Epithelial cell of esophagus (primary cell): ENCODE measurements around the gene TTC39B.

ENCODE experiments used
- DNase-seq: peaks from one replicate; pipeline ENCODE4 v3.0.0; 2010; ENCODE audit warnings: low read depth
- H3K4me3 ChIP-seq: 2 replicates; pipeline ENCODE4 v1.5.1; 2011; ENCODE audit warnings: mild to moderate bottlenecking, low read length, control low read depth
- TF ChIP-seq, protein P1 (sequence below): IDR thresholded peaks from 2 replicates; pipeline ENCODE4 v1.5.1; 2011; ENCODE audit warnings: low read depth, mild to moderate bottlenecking, low read length, control low read depth, inconsistent platforms; ENCODE audit not compliant: insufficient read depth; ENCODE audit errors: missing control alignments

TTC39B gene

DNA sequence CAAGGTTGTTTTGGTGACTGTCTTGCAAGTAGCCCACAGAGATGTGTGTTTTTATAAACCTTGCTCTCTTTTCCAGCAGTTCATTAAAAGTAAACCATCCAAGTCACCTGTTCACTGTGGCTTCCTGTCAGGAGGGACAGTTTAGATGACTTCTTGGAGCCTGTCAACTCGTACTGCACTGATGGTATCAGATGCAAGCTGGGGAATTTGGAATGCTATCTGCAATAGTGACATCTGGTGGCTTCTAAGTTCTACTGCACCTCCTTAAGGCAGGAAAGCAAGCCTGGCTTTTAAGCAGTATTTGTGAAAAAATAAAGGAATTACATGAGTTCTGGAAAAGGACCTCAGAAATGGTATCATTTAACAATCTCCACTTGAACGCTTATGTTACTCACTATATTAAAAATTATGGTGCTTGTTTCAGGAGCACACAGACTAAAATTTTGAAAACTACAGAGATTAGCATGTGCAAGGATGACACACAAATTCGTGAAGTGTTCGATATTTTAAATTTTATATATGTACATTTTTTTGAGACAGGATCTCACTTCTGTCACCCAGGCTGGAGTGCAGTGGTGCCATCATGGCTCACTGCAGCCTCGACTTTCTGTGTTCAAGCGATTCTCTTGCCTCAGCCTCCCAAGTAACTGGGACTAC lies 164.0 kb downstream of the TTC39B start:
- DNase-seq: peak; percentile 65

DNA sequence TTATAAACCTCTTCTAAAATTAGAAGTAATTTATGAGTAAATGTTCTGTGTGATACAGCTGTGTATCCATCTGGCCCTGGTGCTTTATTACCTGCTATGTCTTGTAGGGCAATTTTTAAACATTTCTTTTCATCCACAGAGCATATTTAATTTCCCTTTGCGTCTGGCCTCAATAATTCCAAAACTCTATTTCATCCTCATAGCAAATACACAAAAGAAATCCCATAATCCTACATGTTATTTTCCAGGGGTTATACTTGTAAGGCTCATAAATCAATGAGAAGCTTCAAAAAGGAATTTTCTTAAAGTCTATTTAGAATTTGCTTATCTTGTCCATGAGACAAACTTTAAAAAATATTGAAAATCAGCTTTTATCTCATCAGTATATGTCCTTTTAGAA lies 167.0 kb downstream of the TTC39B start:
- DNase-seq: no peak
- no peak overlapping the region for H3K4me3 ChIP-seq
- TF ChIP-seq, protein P1, sequence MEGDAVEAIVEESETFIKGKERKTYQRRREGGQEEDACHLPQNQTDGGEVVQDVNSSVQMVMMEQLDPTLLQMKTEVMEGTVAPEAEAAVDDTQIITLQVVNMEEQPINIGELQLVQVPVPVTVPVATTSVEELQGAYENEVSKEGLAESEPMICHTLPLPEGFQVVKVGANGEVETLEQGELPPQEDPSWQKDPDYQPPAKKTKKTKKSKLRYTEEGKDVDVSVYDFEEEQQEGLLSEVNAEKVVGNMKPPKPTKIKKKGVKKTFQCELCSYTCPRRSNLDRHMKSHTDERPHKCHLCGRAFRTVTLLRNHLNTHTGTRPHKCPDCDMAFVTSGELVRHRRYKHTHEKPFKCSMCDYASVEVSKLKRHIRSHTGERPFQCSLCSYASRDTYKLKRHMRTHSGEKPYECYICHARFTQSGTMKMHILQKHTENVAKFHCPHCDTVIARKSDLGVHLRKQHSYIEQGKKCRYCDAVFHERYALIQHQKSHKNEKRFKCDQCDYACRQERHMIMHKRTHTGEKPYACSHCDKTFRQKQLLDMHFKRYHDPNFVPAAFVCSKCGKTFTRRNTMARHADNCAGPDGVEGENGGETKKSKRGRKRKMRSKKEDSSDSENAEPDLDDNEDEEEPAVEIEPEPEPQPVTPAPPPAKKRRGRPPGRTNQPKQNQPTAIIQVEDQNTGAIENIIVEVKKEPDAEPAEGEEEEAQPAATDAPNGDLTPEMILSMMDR: no peak

More for the DNA sequence above, 164.0 kb downstream of the TTC39B start:
- TF ChIP-seq, protein P1: peak; percentile 92
- no peak overlapping the region for H3K4me3 ChIP-seq

DNA sequence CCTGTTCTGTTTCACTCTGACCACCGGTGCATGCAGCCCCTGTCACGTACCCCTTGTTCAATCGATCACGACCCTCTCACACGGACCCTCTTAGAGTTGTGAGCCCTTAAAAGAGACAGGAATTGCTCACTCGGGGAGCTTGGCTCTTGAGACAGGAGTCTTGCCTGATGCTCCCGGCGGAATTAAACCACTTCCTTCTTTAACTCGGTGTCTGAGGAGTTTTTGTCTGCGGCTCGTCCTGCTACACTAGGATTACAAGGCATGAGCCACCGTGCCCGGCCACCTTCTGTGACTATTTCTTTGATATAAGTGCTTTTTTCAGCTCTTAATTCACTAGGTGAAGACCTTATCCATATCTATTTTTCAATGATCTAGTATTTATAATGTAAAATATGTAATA lies 167.5 kb downstream of the TTC39B start:
- no peak for DNase-seq
- no peak overlapping the region for H3K4me3 ChIP-seq
- TF ChIP-seq, protein P1: no peak

DNA sequence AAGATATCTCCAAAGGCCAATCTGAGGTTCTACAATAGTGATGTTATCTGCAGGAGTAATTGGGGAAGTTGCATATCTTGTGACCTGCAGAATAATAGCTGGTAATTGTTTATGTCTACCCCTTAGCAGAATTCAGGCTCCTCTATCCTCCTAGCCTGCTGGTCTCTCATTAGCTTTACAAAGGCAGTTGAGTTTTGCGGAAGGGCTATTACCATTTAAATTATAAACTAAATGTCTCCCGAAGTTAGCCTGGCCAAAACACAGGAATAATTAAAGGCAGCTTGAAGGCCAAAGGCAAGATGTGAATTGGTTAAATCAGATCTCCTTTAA lies 168.7 kb downstream of the TTC39B start:
- H3K4me3 ChIP-seq: no peak overlapping the region
- no peak for DNase-seq
- TF ChIP-seq, protein P1: no peak

DNA sequence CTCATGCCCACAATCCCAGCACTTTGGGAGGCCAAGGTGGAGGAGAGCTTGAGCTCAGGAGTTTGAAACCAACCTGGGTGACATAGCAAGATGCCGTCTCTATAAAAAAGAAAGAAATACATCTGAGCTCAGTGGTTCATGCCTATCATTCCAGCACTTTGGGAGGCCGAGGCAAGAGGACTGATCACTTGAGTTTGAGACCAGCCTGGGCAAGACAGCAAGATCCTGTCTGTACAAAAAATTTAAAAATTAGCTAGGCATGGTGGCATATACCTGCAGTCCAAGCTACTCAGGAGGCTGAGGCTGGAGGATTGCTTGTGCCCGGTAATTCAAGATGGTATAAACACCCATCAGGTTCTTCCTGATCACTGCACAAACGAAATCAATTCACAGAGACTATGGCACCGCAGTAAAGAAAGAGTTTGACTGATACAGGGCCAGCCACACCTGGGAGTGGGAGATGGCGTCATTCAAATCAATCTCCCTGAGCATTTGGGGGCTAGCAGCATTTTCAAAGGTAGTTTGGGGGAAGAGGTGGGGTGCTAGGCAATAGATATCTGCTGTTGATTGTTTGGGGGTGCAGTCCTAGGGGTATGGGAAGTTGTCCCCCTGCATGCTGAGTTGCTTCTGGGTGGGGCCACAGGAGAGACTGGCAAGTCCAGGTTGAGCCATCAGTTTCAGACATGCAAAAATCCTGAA lies 169.2 kb downstream of the TTC39B start:
- H3K4me3 ChIP-seq: no peak overlapping the region
- TF ChIP-seq, protein P1: no peak
- DNase-seq: no peak

DNA sequence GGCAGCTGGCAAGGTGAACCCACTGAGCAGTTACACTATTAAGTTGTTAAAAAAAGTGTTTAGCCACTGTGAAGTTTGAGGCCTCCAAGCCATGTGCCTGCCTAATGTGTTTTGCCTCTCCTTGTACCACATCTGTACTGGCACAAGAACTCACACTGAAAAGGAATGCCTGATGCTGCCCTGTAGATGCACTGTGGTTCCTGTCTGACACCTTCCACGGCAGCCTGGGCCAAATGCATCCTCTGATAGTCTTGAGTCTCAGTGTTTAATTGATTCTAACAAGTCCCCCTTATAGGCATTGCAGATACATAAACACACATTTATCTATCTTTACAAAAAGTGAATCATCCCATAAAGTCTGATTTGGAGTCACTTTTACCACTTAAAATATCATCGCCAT lies 169.9 kb downstream of the TTC39B start:
- H3K4me3 ChIP-seq: no peak overlapping the region
- no peak for DNase-seq
- TF ChIP-seq, protein P1: no peak

DNA sequence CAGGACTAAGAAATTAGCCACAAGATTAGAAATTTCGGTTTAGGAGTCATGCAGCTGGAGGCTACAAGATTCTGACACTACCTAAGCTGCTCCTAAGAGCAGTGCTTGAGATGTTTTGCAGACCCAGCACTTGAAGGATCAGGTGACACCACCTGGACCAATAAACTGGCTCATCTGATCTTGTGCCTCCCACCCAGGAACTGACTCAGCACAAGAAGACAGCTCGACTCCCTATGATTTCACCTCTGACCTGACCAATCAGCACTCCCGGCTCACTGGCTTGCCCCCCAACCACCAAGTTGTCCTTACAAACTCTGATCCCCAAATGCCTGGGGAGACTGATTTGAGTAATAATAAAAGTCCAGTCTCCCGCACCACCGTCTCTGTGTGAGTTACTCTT lies 170.4 kb downstream of the TTC39B start:
- DNase-seq: peak; percentile 24
- TF ChIP-seq, protein P1: no peak
- H3K4me3 ChIP-seq: no peak overlapping the region
